HepG2 (cell line): ENCODE data around the gene TELO2.

Experiments
- ATM ChIP-seq: fragments of 450-650 bp; IDR thresholded peaks from 2 replicates; pipeline ENCODE4 v1.7.1; 2017; ENCODE audit warnings: mild to moderate bottlenecking, borderline replicate concordance
- CTCF ChIP-seq: sonication (generic); formaldehyde crosslinking; IDR thresholded peaks from 2 replicates; pipeline ENCODE4 v1.5.0; 2020; ENCODE audit warnings: mild to moderate bottlenecking, missing genetic modification reagents, moderate library complexity
- HINFP ChIP-seq: sonication (generic); formaldehyde crosslinking; IDR thresholded peaks from 2 replicates; pipeline ENCODE4 v1.4.0; 2020; ENCODE audit warnings: low read depth, mild to moderate bottlenecking, missing genetic modification reagents
- SMAD1 ChIP-seq: sonication (generic); formaldehyde crosslinking; IDR thresholded peaks from 2 replicates; pipeline ENCODE4 v1.4.0; 2020; ENCODE audit warnings: missing genetic modification reagents, low read depth, mild to moderate bottlenecking, borderline replicate concordance
- TAF1 ChIP-seq: sonication (generic); formaldehyde crosslinking; IDR thresholded peaks from 2 replicates; pipeline ENCODE4 v1.4.0; 2020; ENCODE audit warnings: missing genetic modification reagents
- TERF1 ChIP-seq: sonication (generic); formaldehyde crosslinking; IDR thresholded peaks from 2 replicates; pipeline ENCODE4 v1.8.0; 2022; ENCODE audit warnings: mild to moderate bottlenecking, missing genetic modification reagents, moderate library complexity
- TGIF2 ChIP-seq: IDR thresholded peaks from 2 replicates; pipeline ENCODE4 v1.6.1; 2016; ENCODE audit warnings: control low read depth, missing compliant biosample characterization
- ZBTB44 ChIP-seq: sonication (generic); formaldehyde crosslinking; IDR thresholded peaks from 2 replicates; pipeline ENCODE4 v1.4.0; 2020; ENCODE audit warnings: missing genetic modification reagents
- ZNF17 ChIP-seq: sonication (generic); formaldehyde crosslinking; IDR thresholded peaks from 2 replicates; pipeline ENCODE4 v1.5.0; 2020; ENCODE audit warnings: mild to moderate bottlenecking, missing genetic modification reagents
- TF ChIP-seq, protein P1 (sequence below): sonication (generic); formaldehyde crosslinking; IDR thresholded peaks from 2 replicates; pipeline ENCODE4 v1.5.1; 2020; ENCODE audit warnings: mild to moderate bottlenecking, missing genetic modification reagents, moderate library complexity
- TF ChIP-seq, protein P2 (sequence below): IDR thresholded peaks from 2 replicates; pipeline ENCODE4 v1.6.1; 2012; ENCODE audit warnings: inconsistent platforms
- TF ChIP-seq, protein P3 (sequence below): sonication (generic); formaldehyde crosslinking; IDR thresholded peaks from 2 replicates; pipeline ENCODE4 v1.4.0; 2020; ENCODE audit warnings: missing genetic modification reagents

DNA sequence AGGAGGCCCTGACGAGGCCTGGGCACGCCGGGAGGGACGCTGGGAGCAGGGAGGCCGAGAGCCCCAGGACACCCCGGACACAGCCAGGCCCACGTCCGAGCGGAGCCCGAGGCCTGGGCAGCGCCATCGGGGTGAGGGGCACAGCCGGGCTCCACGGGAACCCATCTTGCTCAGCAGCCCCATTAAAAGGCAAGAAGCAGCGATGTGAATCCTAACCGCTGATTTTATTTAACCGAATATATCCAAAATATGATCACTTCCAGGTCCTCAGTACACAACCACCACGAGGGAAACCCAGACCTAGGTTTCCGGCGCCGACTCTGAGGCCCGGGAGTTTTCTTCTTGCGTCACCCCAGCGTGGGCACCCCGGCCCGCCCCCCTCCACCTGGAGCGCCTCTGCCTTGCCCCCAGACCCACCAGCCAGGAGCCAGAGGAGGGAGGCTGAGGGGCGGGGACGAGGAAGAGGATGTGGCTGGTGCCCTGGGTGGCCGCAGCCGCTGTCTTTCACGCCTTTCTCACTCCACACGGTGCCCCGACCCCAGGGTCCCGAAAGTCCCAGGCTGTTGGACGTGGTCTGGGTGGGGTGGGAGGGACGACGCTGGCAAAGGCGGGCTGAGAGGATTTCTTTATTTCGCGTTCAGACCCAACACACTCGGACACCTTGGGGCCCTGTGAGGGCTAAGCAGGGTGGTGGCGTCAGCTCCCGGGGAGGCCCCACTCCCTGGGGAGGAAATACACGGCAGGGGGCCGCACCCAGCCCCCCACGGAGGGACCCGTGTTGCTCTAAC is 48.2 kb upstream of the TELO2 start:
- TF ChIP-seq TERF1 (CRISPR knock-in tag) (no peak), CTCF (CRISPR knock-in tag) (no peak), TGIF2 (CRISPR knock-in tag) (no peak), ATM (no peak), ZNF17 (CRISPR knock-in tag) (no peak), SMAD1 (no peak), ZBTB44 (CRISPR knock-in tag) (no peak), HINFP (CRISPR knock-in tag) (no peak), TAF1 (no peak)
- TF ChIP-seq, protein P1, sequence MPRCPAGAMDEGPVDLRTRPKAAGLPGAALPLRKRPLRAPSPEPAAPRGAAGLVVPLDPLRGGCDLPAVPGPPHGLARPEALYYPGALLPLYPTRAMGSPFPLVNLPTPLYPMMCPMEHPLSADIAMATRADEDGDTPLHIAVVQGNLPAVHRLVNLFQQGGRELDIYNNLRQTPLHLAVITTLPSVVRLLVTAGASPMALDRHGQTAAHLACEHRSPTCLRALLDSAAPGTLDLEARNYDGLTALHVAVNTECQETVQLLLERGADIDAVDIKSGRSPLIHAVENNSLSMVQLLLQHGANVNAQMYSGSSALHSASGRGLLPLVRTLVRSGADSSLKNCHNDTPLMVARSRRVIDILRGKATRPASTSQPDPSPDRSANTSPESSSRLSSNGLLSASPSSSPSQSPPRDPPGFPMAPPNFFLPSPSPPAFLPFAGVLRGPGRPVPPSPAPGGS, result no peak
- TF ChIP-seq, protein P2, sequence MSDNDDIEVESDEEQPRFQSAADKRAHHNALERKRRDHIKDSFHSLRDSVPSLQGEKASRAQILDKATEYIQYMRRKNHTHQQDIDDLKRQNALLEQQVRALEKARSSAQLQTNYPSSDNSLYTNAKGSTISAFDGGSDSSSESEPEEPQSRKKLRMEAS, result no peak
- TF ChIP-seq, protein P3, sequence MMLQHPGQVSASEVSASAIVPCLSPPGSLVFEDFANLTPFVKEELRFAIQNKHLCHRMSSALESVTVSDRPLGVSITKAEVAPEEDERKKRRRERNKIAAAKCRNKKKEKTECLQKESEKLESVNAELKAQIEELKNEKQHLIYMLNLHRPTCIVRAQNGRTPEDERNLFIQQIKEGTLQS, result no peak
